HEK293T (cell line): ENCODE results near the gene A2ML1.
A peak's percentile ranks its signal among the peaks of the same experiment; 100 is the strongest.

ENCODE experiments used
- CTCF ChIA-PET: fragments of 350-600 bp; formaldehyde crosslinking; extraction: SDS; loops from one replicate; lab custom pipeline; 2021; ENCODE audit warnings: antibody characterized with exemption, inconsistent platforms; lab: Yijun Ruan, JAX
- POLR2A ChIA-PET: fragments of 350-600 bp; formaldehyde crosslinking; extraction: SDS; loops from one replicate; lab custom pipeline; 2020; ENCODE audit warnings: antibody characterized with exemption, inconsistent platforms; lab: Yijun Ruan, JAX
- DNase-seq: peaks from one replicate; pipeline ENCODE4 v3.0.0; 2012; ENCODE audit warnings: mixed read lengths; ENCODE audit errors: extremely low spot score
- ARNT ChIP-seq: fragments of 450-650 bp; IDR thresholded peaks from 2 replicates; pipeline ENCODE4 v1.6.1; 2017; ENCODE audit warnings: mild to moderate bottlenecking
- BHLHE40 ChIP-seq: fragments of 450-650 bp; IDR thresholded peaks from 2 replicates; pipeline ENCODE4 v1.6.1; 2016; ENCODE audit warnings: mild to moderate bottlenecking, moderate library complexity, borderline replicate concordance
- CTBP1 ChIP-seq: fragments of 450-650 bp; IDR thresholded peaks from 2 replicates; pipeline ENCODE4 v1.6.1; 2016; ENCODE audit warnings: borderline replicate concordance
- ELF4 ChIP-seq: fragments of 450-650 bp; IDR thresholded peaks from 2 replicates; pipeline ENCODE4 v1.6.1; 2017; ENCODE audit warnings: antibody characterized with exemption
- FOXA1 ChIP-seq: fragments of 450-650 bp; IDR thresholded peaks from 2 replicates; pipeline ENCODE4 v1.6.1; 2016; ENCODE audit warnings: mild to moderate bottlenecking
- FOXK2 ChIP-seq: fragments of 450-650 bp; IDR thresholded peaks from 2 replicates; pipeline ENCODE4 v1.6.1; 2016; ENCODE audit warnings: mild to moderate bottlenecking
- FOXM1 ChIP-seq: fragments of 450-650 bp; IDR thresholded peaks from 2 replicates; pipeline ENCODE4 v1.6.1; 2017; ENCODE audit warnings: mild to moderate bottlenecking, borderline replicate concordance
- HDGF ChIP-seq: fragments of 450-650 bp; IDR thresholded peaks from 2 replicates; pipeline ENCODE4 v1.6.1; 2017; ENCODE audit warnings: antibody characterized with exemption, borderline replicate concordance
- L3MBTL2 ChIP-seq: fragments of 450-650 bp; conservative IDR thresholded peaks from 2 replicates; pipeline ENCODE4 v1.6.1; 2016; ENCODE audit warnings: mild to moderate bottlenecking
- LEF1 ChIP-seq: fragments of 450-650 bp; IDR thresholded peaks from 2 replicates; pipeline ENCODE4 v1.6.1; 2017; ENCODE audit warnings: mild to moderate bottlenecking, borderline replicate concordance
- NFRKB ChIP-seq: fragments of 450-650 bp; IDR thresholded peaks from 2 replicates; pipeline ENCODE4 v1.6.1; 2016; ENCODE audit warnings: mild to moderate bottlenecking, moderate library complexity
- PKNOX1 ChIP-seq: fragments of 450-650 bp; IDR thresholded peaks from 2 replicates; pipeline ENCODE4 v1.6.1; 2016
- SP1 ChIP-seq: fragments of 450-650 bp; IDR thresholded peaks from 2 replicates; pipeline ENCODE4 v1.6.1; 2017
- SUZ12 ChIP-seq: fragments of 450-650 bp; IDR thresholded peaks from 2 replicates; pipeline ENCODE4 v1.6.1; 2016; ENCODE audit warnings: mild to moderate bottlenecking
- TARDBP ChIP-seq: fragments of 450-650 bp; IDR thresholded peaks from 2 replicates; pipeline ENCODE4 v1.6.1; 2016
- ZNF384 ChIP-seq: fragments of 450-650 bp; IDR thresholded peaks from 2 replicates; pipeline ENCODE4 v1.6.1; 2016

The A2ML1 gene

GRCh38 chr12:8821591-8821990 lies 830 bp upstream of the A2ML1 start:
- ChIA-PET POLR2A (no interaction called here), CTCF (interaction anchor here (1.2 kb wide), 1 partner anchor 132 kb away, joined by 6 read pairs; no protein-coding TSS in a partner anchor)
- no peak for DNase-seq
- TF ChIP-seq PKNOX1 (no peak), BHLHE40 (no peak), SUZ12 (no peak), LEF1 (no peak), NFRKB (no peak), FOXM1 (no peak), ZNF384 (no peak), SP1 (no peak), FOXA1 (no peak), L3MBTL2 (no peak), FOXK2 (no peak), TARDBP (no peak), ELF4 (no peak), HDGF (no peak), CTBP1 (no peak), ARNT (no peak)

- POLR2A ChIA-PET: interaction anchor here (1.1 kb wide), 1 partner anchor 126 kb away, joined by 3 read pairs; the partner anchor contains the start of gene RIMKLB
- DNase-seq: peak; percentile 58
- TF ChIP-seq ZNF384: no peak
- CTCF ChIA-PET: interaction anchor here (0.6 to 2.5 kb wide), 8 partner anchors 9 to 147 kb away, joined by 3 to 21 read pairs (median 6); no protein-coding TSS in a partner anchor
Measured at GRCh38 chr12:8823565-8824300, 1.3 kb downstream of the A2ML1 start.

- no peak for DNase-seq
- no peak for TF ChIP-seq L3MBTL2
- no peak for TF ChIP-seq FOXM1
- no peak for TF ChIP-seq FOXA1
- no peak for TF ChIP-seq NFRKB
- TF ChIP-seq ARNT: no peak
- no peak for TF ChIP-seq LEF1
- TF ChIP-seq TARDBP: no peak
- no peak for TF ChIP-seq BHLHE40
- no peak for TF ChIP-seq ZNF384
- TF ChIP-seq FOXK2: no peak
- no peak for TF ChIP-seq PKNOX1
- ChIA-PET POLR2A (no interaction called here), CTCF (interaction anchor here (0.9 kb wide), 1 partner anchor 146 kb away, joined by 3 read pairs; no protein-coding TSS in a partner anchor)
Measured at GRCh38 chr12:8827551-8828256, 5.3 kb downstream of the A2ML1 start.

GRCh38 chr12:8828257-8829124 lies 6.1 kb downstream of the A2ML1 start:
- DNase-seq: no peak
- ChIA-PET CTCF (interaction anchor here (0.9 kb wide), 1 partner anchor 147 kb away, joined by 3 read pairs; no protein-coding TSS in a partner anchor), POLR2A (no interaction called here)
- TF ChIP-seq LEF1 (no peak), HDGF (no peak), BHLHE40 (no peak), SUZ12 (no peak), PKNOX1 (no peak), ELF4 (no peak), SP1 (no peak), ZNF384 (no peak), ARNT (no peak), CTBP1 (no peak), NFRKB (no peak), FOXA1 (no peak)

- CTCF ChIA-PET: no interaction called here
- TF ChIP-seq FOXA1 (no peak), ELF4 (no peak), FOXM1 (no peak), SP1 (no peak), CTBP1 (no peak), PKNOX1 (no peak), LEF1 (no peak), ZNF384 (no peak), FOXK2 (no peak), NFRKB (no peak)
- POLR2A ChIA-PET: no interaction called here
- no peak for DNase-seq
Measured at GRCh38 chr12:8829125-8829518, 6.7 kb downstream of the A2ML1 start.
